GM19372 (cell line): ENCODE results near the gene ATP4A.
A peak's percentile ranks its signal among the peaks of the same experiment; 100 is the strongest.

Source experiments
- ATAC-seq: cut with Tn5 transposase; IDR thresholded peaks from one replicate; pipeline ENCODE4 v1.9.1; 2021; ENCODE audit warnings: mild to moderate bottlenecking, low read depth, moderate library complexity; ENCODE audit not compliant: unreplicated experiment

ATP4A gene

DNA sequence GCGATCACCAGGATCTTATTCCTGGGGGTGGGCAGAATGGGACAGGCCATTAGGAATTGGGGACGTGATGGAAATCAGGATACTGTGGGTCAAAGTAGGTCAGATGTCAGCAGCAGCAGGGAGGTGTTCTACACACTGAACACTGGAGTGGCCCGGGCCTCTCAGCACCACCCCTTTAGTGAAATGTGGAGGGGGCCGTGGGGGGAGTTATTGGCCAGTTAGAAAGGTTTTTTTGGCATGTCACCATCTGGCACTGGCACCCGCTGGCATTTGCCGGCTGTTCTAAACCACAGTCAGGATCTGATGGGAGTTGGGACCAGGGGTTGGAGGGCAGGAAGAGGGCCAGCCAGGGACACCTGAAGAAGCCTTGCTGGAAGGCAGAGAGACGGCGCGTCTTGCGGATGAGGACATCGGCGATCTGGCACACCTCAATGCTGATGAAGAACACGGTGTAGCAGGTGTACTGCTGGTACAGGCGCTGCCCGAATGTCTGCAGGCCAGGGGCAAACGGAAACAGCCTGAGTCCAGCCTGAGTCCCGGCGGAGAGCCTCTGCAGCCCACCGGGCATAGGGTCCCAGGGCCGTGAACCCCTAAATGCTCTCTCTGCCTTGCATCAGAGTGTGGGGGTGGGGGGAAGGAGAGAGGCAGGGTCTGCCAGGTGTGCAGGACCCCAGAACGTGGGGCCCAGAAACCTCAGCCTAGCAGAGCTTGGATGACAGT is 12.2 kb downstream of the ATP4A start:
- no peak for ATAC-seq

DNA sequence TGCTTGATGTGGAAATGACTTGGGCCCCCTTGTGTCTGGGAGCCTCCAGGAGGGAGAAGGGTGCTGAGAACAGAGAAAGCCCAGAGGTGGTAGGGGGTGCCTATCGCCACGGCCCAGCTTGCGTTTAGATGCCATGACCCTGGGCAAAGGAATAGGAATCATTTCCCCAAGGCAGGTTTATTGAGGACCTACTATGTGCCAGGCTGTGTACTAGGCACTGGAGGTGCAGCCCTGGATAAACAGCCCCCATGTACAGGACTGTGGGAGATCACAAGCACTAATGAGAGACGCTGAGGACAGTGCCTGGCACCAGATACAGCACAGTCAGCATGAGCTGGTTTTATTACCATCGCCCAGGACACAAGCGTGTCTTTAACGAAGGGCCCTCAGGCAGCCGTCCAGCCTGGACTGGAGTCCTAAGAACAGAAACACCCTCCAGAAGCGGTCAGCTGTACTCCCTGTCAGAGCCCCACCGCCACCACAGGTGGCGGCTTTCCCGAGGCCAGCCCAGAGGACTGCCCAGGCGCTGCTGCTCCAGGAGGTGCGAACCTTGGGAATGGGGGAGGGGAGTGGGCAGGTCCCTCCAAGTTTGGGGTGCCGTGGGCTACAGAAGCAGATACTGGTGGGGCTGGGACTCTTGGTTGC is 13.5 kb downstream of the ATP4A start:
- ATAC-seq, result no peak

DNA sequence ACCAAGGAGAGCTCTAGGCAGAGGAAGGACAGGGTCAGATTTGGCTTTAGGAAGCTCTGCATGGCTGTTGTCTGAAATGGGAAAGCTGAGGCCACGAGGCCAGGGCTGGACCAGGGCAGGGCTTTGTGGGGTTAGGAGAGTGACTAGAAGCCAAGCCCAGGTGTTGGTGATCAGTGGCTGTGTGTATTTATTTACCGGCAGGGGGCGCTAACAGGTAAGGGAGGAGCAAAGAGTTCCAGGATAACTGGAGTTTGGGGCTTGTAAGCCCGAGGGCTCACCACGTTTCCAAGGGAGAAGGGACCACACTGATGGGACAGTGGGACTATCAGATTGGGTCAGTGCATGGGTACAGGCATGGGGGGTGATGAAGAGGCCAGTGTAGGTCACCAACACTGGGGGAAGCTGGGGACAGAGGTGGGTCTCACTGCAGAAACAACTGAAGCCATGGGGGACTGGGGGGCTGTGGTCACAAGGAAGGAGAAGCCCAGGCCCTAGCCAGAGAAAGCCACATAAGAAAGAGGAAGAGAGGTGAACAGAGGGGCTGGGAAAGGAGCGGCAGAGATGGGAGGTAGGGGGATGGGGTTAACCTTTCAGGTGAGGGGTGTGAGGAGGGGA is 14.2 kb downstream of the ATP4A start:
- ATAC-seq, result no peak

DNA sequence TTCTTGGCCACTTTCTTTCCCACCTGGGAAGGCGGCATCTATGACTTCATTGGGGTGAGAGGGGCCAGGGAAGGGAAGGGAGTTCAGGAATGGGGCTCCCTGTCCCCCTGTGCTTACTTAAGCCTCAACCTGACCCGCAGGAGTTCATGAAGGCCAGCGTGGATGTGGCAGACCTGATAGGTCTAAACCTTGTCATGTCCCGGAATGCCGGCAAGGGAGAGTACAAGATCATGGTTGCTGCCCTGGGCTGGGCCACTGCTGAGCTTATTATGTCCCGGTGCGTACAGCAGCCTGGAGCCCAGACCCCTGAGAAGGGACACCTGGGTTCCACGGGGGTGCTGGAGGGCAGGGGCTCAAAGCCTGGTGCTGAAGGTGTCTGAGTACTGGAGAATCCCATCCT is 16.9 kb downstream of the ATP4A start:
- ATAC-seq, result no peak

DNA sequence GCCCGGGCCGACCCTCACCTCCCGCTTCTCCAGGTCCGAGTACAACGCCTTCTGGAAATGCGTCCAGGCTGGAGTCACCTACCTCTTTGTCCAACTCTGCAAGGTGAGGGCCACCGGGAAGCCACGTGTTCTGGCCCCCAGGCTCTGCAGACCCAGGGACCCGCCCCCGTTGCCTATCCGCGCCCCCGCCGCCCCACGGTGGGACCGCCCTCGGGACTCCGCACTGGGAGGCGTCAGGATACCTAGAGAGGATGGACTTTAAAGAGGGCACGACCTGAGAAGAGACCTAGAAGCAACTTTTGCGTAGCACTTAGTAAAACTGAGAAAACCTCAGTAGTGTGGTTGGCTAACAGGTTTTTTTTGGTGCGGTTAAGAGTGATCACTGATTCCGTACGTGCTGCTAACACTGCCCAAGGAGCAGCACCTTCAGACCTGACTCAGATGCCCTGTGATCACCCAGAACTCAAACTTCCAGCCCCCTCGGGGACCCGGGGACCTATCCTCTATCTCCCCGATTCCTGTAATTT is 17.5 kb downstream of the ATP4A start:
- ATAC-seq, result peak; percentile 48

DNA sequence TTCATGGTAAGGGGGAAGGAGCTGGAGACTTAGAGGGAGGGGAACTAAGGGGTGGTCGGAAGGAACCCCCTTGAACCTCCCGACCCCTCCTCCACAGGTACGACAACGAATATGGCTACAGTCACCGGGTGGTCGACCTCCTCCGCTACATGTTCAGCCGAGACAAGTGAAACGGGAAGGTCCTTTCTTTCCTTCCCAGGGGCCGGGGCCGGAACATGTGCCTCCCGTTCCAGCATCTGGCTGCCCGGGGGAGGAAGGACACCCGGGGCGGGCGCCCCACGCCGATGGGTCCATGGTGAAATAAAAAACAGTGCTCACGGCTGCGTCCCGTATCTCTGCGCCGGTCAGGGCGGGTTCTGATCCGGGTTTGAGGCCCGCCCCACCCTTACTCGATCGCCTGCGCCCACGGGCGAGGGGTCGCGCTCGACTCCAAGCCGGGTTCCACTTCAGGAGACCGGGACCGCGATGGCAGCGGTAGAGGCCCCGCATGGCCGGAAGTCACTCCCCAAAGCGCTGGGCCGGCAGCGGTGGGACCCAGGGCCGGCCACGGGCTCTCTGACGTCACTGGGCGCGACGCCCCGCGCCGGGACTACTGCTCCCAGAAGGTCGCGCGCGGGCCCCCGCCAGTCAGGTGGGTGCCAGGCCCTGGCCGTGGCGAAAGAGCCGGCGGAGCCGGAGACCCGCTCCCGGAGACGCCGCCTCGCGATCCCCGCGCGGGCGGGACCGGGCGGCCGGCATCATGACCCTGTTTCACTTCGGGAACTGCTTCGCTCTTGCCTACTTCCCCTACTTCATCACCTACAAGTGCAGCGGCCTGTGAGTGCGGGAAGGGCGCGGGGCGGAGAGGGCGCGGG is 18.2 kb downstream of the ATP4A start, which contains the start of gene TMEM147:
Gene TMEM147, plus strand, starts transcription at position 626 of the 854 bp plus-strand sequence. Its CDS starts 114 bp downstream, at position 740.
- ATAC-seq, result peak; percentile 87

DNA sequence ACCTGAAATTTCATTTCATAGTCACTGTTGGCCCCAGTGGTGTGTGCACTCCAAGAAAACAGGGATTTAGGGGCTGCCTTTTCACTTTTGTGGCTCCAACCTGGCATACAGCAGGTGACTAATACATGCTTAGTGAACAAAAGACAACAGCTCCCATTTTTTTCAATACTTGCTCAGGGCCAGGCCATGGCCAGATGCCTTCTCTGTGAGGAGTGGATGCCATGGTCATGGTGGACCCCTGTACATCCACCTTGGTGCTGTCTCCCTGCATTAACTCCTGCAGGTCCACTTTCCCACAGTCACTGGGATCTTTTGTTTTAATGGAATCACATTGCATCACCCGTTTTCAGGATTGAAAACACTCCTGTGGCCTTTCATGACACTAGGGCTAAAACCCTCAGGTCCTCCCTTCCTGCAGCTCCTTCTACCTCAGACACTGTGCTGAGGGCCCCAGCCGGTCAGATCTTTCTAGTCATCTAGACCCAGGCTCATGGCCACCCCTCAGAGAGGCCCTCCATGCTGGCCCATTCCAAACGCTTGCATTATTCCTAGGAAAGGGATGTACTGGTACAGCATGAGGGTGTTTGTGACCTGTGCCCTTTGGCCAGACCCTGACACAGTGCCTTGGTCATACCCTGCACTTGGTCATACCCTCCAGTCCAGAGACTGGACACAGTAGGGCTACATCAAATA is 19.2 kb downstream of the ATP4A start:
- no peak for ATAC-seq

DNA sequence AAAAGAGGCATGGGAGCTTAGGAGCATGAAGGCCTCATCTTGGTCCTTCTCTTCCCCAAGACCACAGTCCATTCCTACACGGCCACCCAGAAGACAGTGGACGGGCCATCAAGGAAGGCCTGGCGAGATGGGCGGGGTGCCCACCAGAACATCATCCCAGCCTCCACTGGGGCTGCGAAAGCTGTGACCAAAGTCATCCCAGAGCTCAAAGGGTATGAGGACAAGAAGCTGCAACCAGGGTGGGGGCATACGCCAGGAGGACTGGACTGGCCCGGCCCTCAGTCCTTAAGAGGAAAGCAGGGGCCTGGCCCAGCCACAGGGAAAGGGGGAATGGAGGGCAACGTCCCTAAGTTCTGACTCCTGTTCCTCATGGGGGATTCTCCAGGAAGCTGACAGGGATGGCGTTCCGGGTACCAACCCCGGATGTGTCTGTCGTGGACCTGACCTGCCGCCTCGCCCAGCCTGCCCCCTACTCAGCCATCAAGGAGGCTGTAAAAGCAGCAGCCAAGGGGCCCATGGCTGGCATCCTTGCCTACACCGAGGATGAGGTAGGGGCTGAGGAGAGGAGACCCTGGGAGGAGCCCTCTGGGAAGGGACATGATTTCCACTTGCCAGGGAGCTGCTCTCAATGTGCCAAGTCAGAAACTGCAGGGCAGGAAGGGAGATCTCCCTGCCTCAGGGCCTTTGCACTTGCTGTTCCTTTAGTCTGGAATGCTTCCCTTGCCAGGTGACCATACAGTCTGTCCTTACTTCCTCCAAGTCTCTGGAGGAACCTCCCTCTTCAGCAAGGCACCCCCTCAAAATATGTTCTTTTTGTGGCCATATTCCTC is 20.0 kb downstream of the ATP4A start:
- no peak for ATAC-seq

DNA sequence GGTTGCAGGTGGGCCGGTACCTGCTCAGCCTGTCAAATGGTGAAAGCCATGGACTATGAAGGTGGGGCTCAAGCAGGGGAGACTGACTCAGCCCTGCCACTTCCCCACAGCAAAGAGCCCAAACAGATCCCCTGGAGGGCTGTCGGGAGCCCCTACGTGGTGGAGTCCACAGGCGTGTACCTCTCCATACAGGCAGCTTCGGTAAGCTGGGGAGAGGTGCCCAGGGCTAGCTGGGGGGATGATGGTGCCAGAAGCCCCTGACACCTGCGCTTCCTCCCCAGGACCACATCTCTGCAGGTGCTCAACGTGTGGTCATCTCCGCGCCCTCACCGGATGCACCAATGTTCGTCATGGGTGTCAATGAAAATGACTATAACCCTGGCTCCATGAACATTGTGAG is 21.2 kb downstream of the ATP4A start:
- ATAC-seq, result no peak

DNA sequence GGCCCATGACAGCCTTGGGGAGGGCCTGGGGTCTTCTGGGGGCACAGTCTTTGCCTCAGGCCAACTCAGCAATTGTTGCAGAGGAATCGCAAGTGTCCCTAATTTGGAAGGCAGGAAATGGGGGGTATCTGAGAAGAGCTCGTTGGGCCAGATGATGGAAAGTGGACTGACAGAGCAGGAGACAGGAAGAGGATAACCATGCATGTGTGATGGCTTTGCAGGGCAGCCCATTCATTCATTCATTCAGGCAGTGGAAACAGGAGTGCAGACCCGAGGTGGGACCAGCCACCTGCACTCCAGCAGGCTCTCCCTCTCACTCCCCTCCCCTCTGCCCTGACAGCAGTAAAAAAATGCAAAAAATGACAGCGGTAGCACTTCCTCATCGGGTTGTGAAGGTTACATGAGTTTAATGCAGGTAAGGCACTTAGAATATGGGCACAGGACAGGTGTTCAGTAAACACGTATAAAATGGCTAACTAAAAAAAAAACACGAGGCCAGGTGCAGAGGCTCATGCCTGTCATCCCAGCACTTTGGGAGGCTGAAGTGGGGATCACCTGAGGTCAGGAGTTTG is 23.0 kb downstream of the ATP4A start:
- ATAC-seq, result no peak

DNA sequence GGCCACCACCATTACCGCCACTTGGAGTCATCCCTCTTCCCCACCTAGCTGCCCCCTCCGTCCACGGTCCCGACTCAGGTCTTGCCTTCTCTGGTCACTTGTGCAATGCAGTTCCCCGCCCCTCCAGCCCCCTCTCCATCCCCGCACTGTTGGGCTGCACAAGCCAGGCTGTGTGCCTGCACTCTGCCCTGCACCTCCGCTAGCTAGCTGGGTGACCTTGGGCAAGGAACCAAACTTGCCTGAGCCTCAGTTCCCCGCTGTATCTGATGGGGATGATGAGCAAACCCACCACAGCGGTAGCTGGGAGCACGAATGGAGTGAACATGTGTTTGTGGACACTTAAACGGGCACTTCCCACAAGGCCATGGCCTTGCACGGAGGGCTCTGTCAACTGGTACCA is 23.6 kb downstream of the ATP4A start:
- no peak for ATAC-seq

DNA sequence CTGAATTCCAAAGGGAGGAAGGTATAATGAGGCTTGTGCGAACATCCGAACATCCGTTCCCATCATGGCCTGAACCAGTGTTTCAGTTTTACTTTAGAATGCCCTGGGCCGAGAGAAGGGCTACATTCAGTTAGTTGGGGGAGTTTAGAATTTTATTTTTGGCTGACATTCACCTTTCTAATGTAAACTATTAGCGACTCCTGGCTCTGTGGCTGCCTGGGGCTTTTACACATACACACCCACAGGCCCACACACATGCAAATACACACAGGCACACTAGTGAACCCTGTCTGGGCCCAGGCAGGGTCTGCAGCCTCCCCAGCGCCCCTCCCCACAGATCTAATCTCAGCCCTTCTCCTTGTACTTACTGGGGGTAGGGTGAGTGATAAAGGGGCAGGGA is 24.1 kb downstream of the ATP4A start:
- no peak for ATAC-seq

DNA sequence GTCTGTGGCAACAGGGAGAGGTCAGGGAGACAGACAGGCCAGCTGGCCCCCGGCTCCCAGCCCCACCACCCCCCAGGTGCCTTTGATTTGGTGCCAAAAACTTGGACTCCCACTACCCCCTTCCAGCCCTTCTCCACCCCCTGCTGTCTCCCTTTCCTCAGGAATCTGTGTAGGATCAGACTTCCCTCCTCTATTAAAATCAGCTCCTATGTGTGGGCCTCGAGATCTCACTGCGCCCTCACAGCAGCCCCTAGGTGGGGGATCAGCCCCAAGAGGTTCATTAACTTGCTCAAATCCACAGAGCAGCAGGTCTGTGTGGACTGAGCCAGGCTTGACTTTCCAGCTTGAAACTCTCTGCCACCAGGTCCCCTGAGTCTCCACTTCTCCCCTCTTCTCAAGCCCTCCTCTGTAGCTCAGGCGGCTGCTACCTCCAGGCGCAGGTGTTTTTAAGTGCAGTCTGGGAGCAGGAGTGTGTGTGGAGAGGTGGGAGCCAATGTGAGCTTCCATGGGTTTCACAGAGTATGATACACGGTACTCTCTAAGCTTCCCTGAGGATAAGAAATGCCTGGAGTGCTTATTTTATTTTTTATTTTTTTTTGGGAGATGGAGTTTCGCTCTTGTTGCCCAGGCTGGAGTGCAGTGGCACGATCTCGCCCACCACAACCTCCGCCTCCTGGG is 28.5 kb downstream of the ATP4A start:
- ATAC-seq, result no peak

DNA sequence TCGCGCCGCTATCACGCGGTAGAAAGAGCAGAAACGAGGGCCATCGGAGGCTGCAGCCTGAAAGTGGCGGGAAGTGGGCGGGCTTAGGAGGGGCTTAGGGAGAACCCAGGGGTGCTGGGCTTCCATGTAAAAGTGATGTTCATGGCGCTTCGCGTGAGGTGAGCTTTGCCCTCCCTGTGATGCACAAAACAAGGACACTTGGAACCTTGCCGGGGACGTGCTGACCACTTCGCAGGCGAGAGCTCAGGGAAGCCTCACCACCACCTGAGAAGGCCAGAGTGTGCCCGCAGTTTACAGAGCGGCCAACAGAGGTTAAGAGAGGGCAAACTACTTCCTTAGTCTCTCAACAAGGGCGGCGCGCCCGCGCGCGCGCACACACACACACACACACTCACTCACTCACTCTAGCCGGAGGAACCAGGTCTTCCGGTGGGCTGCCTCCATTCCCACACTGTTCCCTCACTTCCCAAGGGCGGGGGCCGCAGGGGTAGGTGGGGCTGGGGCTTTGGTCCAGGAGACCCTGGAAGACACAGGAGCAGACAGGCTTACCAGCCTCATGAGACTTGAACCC is 29.6 kb downstream of the ATP4A start:
- no peak for ATAC-seq

DNA sequence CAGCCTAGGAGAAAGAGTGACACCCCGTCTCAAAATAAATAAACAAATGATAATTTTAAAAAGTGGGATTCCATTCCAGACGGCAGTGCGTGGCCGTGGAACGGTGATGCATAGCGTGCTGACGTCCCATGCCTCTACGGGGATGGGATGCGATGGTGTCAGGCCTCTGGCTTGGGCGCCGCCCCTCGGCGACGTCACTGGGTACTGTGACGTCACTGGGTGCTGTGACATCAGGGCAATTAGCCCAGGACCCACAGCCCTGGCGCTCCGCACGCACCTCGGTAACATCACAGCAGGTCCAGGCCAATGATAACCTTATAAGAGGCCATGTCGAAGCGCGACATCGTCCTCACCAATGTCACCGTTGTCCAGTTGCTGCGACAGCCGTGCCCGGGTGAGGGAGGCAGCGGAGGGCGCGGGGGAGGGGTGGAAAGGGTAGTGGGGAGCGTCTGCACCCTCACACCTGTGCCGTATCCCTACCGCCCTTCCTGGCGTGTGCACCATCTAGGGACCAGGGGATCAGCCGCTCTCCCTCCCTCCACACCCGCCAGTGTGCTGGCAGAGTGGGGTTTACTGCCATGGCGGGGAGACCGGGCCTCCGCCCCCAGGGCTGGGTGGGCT is 30.1 kb downstream of the ATP4A start, which contains the start of gene GAPDHS:
Gene GAPDHS, plus strand, starts transcription at position 256 of the 621 bp plus-strand sequence. Its CDS starts 72 bp downstream, at position 328.
- no peak for ATAC-seq

DNA sequence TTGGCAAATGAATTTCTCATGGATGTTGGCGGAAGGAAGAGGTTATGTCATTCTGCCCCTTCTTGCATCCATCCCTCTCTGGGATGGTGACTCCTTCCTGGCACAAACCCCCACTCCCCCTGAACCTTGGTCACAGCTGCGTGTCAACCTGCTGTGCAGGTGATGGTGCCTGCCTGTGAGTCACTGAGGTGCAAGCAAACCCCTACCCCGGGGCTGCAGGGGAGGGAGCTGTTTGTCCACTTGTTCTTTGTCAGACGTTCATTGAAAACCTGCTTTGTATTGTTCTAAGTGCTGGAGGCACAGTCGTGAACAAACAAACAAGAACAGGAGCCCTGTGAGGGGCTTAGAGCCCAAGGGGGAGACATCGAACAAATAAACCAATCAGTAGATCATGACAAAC is 32.2 kb downstream of the ATP4A start:
- ATAC-seq, result no peak
